ENCODE results near the gene ZNF526. TPM values are rescaled to one million over a fixed set of nuclear protein-coding genes. Genes with fewer than 3 reads are reported as not detected.

Gene ZNF526
- total and polyA plus RNA-seq, 5 experiments from 2014 or later = 3.9 to 20.1 (median 8.1) TPM

DNA sequence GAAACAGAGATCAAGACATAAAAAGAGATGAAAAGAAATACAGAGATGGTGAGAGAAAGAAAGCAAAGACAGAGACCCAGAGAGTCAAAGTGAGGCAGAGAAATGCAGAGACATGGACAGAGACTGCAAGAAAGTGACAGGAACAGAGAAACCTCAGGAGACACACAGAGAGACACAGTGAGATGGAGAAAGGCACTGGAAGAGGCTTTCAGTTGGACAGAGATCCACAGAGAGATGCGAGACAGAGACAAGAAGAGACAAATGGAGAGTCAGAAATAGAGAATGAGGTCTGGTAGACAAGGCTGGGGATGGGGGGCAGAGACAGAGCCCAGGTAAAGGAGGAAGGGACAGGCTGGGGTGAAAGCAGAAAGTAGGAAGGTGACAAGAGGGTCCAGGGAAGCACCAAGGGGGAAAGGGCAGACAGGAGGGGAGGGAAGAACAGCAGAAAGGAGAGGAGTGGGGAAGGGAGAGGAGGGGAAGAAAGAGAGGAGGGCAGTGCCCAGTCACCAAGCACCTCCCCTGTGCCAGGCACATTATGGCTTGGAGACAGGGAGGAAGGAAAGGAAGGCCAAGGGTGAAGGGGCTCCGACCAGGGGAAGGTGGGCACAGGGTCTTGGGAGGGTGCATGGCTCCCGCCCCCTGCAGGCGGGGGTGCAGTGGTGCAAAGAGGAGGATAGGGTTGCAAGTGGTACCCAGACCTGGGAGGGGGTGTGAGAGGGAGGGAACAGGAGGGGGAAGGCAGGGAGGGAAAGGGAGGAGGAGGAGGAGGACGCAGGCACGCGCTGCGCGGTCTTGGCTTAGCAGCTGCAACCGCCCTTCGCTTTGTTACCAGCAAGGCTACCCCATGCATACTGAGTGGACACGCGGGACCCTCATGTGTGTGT, 41.1 kb upstream of the ZNF526 start:
- ATAC-seq = no peak
- DNase-seq = peak in 1 of 10 donors; percentile 30
- no peak overlapping the region for H3K4me3 Mint-ChIP-seq
- peaks cover 14 to 25% (median 22%) of the 10 kb centered on the region in 5 donors for H3K27me3 Mint-ChIP-seq
- no peak overlapping the region for H3K27ac Mint-ChIP-seq
- peaks cover 21 to 36% (median 27%) of the 10 kb centered on the region in 4 donors for H3K4me1 Mint-ChIP-seq
- H3K36me3 Mint-ChIP-seq = no peaks in the 10 kb centered on the region
- H3K9me3 Mint-ChIP-seq = no peaks in the 10 kb centered on the region
- POLR2A ChIA-PET = no interaction called here

DNA sequence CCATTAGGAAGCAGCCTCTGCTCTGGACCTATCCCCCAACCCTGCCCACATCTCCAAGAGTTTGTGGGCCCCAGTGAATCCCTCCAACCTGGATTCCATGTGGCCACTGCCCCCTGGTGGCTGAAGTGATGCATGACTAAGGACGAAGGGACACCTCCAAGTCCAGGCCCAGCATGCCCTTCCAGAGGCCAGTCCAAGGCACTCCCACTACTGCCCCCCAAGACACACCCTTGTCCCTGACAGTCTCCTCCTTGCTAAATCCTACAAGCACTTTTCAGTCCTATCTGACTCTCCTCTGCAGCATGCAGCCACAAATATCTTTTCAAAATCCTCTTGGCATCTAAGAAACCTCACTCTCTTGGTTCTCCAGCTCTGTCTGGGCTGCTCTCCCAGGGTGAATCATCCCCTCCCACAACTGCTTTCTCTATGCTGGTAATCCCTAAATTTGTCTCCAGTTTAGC, 35.7 kb upstream of the ZNF526 start:
- ATAC-seq (peak; percentile 49 to 86), DNase-seq (peak; percentile 30 to 82 (median 60))
- peak overlapping the region in 8 of 10 donors; percentile 15 to 85 (median 56) for H3K27ac Mint-ChIP-seq
- peak overlapping the region in 6 of 10 donors; percentile 7 to 68 (median 48) for H3K4me3 Mint-ChIP-seq
- H3K9me3 Mint-ChIP-seq = no peaks in the 10 kb centered on the region
- H3K4me1 Mint-ChIP-seq = peaks cover 29 to 55% (median 45%) of the 10 kb centered on the region in 4 donors
- H3K36me3 Mint-ChIP-seq = no peaks in the 10 kb centered on the region
- POLR2A ChIA-PET = interaction anchor here (0.7 to 2.0 kb wide), 5 partner anchors 15 to 53 kb away, joined by 3 to 8 read pairs (median 5); no protein-coding TSS in a partner anchor
- H3K27me3 Mint-ChIP-seq = peaks cover 0 to 7% (median 2%) of the 10 kb centered on the region in 5 donors

DNA sequence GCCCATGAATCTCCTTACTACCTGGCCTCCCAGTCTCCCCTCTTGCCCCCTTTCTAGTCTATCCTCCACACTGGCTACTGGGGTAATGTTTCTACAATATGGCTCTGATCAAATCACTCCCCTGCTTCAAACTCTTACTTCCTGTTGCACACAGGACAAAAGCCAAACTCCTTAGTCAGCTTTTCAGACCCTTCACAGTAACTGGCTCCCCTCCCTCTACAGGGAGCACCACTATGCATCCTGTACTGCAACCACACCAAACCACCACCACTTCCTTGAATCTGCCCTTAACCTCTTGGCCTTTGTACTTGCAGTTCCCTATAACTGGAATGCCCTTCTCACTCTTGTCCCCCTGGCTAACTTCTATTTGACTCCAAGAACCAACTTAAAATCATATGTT, 34.8 kb upstream of the ZNF526 start:
- H3K9me3 Mint-ChIP-seq = no peaks in the 10 kb centered on the region
- peaks cover 31 to 54% (median 49%) of the 10 kb centered on the region in 4 donors for H3K4me1 Mint-ChIP-seq
- no peaks in the 10 kb centered on the region for H3K36me3 Mint-ChIP-seq
- H3K27me3 Mint-ChIP-seq = peaks cover 0 to 2% (median 0%) of the 10 kb centered on the region in 5 donors
- ATAC-seq = peak; percentile 64 to 89
- H3K4me3 Mint-ChIP-seq = peak overlapping the region in 9 of 10 donors; percentile 24 to 68 (median 32)
- H3K27ac Mint-ChIP-seq = peak overlapping the region in 5 of 10 donors; percentile 7 to 63 (median 34)
- DNase-seq = peak in 3 of 10 donors; percentile 30 to 43 (median 39)
- POLR2A ChIA-PET = interaction anchor here (0.9 to 2.0 kb wide), 5 partner anchors 14 to 58 kb away, joined by 3 to 8 read pairs (median 5); no protein-coding TSS in a partner anchor

DNA sequence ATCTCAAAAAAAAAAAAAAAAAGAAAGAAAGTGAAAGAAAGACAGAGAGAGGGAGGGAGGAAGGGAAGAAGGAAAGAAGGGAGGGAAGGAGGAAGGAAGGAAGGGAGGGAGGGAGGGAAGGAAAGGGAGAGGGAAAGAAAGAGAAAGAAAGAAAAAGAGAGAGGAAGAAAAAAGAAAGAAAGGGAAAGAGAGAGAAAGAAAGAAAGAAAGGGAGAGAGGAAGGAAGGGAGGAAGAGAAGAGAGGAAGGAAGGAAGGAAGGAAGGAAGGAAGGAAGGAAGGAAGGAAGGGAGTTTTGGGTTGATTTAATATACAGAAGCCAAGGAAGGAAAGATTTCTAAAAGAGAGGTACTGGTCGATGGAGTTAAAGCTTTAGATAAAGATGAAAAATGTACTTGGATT, 31.4 kb upstream of the ZNF526 start:
- peaks cover 0 to 5% (median 0%) of the 10 kb centered on the region in 3 donors for H3K36me3 Mint-ChIP-seq
- POLR2A ChIA-PET = interaction anchor here (0.6 to 1.6 kb wide), 5 partner anchors 9 to 55 kb away, joined by 3 to 6 read pairs (median 5); no protein-coding TSS in a partner anchor
- peaks cover 0 to 2% (median 0%) of the 10 kb centered on the region in 9 donors for H3K9me3 Mint-ChIP-seq
- H3K27me3 Mint-ChIP-seq = no peaks in the 10 kb centered on the region
- ATAC-seq = no peak
- H3K27ac Mint-ChIP-seq = peak overlapping the region in 1 of 10 donors; percentile 49
- H3K4me3 Mint-ChIP-seq = no peak overlapping the region
- peaks cover 27 to 61% (median 59%) of the 10 kb centered on the region in 4 donors for H3K4me1 Mint-ChIP-seq
- DNase-seq = no peak

DNA sequence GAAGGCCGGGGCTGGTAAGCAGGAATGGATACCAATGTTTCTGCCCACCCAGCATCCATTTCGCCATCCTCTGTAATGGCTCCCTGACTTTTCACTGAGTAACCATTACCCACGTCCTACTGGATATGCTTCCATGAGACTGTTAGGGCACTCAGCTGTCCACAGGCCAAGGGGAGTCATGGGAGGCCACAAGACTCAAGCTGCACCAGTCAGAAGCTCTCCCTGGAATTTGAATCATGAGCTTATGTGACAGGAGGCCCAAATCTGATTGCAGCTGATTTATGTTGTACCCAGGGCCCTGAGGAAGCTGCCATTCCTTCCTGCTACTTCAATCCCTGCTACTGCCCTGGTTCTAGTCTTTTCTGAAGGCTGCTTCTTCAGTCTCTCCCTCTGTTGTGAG, 31.0 kb upstream of the ZNF526 start:
- Mint-ChIP-seq H3K4me1 (peaks cover 29 to 63% (median 60%) of the 10 kb centered on the region in 4 donors), H3K4me3 (no peak overlapping the region), H3K36me3 (peaks cover 0 to 7% (median 0%) of the 10 kb centered on the region in 3 donors)

DNA sequence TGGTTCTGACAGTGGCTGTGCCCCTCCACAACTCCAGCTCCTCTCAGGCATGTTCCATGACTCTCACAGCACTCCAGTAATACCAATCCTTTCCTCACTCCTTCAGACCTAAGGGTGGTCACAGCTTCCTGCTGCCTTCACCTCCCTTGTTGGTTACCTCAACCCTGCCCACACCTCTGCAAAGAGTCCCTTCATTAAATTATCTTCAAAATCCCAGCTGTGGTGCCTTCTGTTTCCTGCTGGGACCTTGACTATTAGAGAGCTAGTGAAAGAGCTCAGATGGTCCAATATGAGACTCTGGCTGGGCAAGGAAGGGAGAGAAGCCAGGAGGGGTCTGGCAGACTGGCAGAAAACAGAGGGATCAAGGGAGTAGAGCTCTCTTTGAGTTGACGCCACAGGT, 28.8 kb upstream of the ZNF526 start:
- POLR2A ChIA-PET = no interaction called here
- DNase-seq (no peak), ATAC-seq (peak in 1 of 2 donors; percentile 24)
- Mint-ChIP-seq H3K27me3 (no peaks in the 10 kb centered on the region), H3K4me1 (peaks cover 21 to 53% (median 49%) of the 10 kb centered on the region in 4 donors), H3K4me3 (no peak overlapping the region), H3K27ac (peak overlapping the region in 2 of 10 donors; percentile 46 to 58), H3K36me3 (peaks cover 0 to 8% (median 3%) of the 10 kb centered on the region in 3 donors), H3K9me3 (peaks cover 0 to 2% (median 0%) of the 10 kb centered on the region in 9 donors)

More for the DNA sequence above, 31.0 kb upstream of the ZNF526 start:
- peaks cover 0 to 2% (median 0%) of the 10 kb centered on the region in 9 donors for H3K9me3 Mint-ChIP-seq
- H3K27me3 Mint-ChIP-seq = no peaks in the 10 kb centered on the region
- POLR2A ChIA-PET = interaction anchor here (0.6 to 1.6 kb wide), 4 partner anchors 8 to 55 kb away, joined by 3 to 6 read pairs (median 5); no protein-coding TSS in a partner anchor
- H3K27ac Mint-ChIP-seq = no peak overlapping the region
- no peak for DNase-seq
- ATAC-seq = no peak

DNA sequence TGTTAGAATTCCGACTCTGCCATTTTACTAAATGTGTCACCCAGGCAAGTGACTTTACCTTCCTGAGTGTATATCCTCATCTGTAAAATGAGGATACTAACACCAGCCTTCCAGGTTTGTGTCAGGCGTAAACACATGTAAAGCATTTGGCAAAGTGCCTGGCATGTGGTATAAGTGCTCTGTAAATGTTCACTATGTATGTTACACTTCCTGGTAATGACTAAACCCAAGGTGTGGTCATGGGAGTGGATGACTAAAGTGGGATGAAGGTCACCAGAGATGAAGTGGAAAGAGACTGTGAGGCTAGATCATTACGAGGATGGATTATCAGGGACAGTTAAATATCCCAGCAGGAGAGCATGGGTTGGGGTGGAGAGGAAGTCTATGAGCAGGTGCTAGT, 28.3 kb upstream of the ZNF526 start:
- Mint-ChIP-seq H3K4me3 (peak overlapping the region in 1 of 10 donors; percentile 20), H3K9me3 (peaks cover 0 to 2% (median 0%) of the 10 kb centered on the region in 9 donors), H3K27ac (peak overlapping the region in 2 of 10 donors; percentile 4 to 21), H3K27me3 (no peaks in the 10 kb centered on the region), H3K4me1 (peaks cover 26 to 58% (median 51%) of the 10 kb centered on the region in 4 donors), H3K36me3 (peaks cover 0 to 8% (median 8%) of the 10 kb centered on the region in 3 donors)
- no peak for ATAC-seq
- POLR2A ChIA-PET = no interaction called here
- DNase-seq = no peak

DNA sequence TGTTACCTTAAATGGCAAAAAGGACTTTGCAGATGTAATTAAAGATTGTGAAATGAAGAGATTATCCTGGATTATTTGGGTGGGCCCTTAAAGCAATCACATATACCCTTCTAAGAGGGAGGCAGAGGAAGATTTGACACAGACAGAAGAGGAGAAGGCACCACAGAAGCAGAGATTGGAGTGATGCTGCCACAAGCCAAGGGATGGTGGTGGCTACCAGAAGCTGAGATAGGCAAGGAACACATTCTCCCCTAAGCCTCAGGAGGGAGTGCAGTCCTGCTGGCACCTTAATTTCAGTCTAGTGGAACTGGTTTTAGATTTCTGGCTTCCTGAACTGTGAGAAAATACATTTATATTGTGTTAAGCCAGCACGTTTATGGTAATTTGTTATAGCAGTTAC, 26.8 kb upstream of the ZNF526 start:
- Mint-ChIP-seq H3K4me3 (no peak overlapping the region), H3K27me3 (no peaks in the 10 kb centered on the region), H3K9me3 (peaks cover 0 to 2% (median 0%) of the 10 kb centered on the region in 9 donors), H3K36me3 (peaks cover 0 to 19% (median 8%) of the 10 kb centered on the region in 3 donors), H3K27ac (no peak overlapping the region), H3K4me1 (peaks cover 30 to 68% (median 62%) of the 10 kb centered on the region in 4 donors)
- DNase-seq = no peak
- no peak for ATAC-seq
- POLR2A ChIA-PET = no interaction called here

DNA sequence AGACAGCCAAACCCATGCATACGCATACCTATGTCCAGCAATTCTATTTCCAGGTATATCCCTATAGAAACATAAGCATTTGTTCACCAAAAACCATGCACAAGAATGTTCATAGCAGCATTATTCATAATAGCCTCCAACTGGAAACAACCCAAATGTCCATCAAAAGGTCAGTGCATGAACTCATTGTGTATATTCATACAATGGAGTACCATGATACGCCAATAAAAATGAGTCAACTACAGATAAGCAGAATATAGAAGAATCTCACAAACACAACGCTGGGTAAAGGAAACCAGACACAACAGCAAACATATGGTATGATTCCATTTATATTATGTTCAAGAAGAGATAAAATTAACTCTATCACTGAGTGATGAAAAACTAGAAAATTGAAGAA, 26.4 kb upstream of the ZNF526 start:
- H3K4me1 Mint-ChIP-seq = peaks cover 33 to 69% (median 65%) of the 10 kb centered on the region in 4 donors
- H3K27me3 Mint-ChIP-seq = no peaks in the 10 kb centered on the region
- no peak for ATAC-seq
- H3K27ac Mint-ChIP-seq = no peak overlapping the region
- DNase-seq = no peak
- peaks cover 0 to 2% (median 0%) of the 10 kb centered on the region in 9 donors for H3K9me3 Mint-ChIP-seq
- POLR2A ChIA-PET = no interaction called here
- peaks cover 0 to 19% (median 9%) of the 10 kb centered on the region in 3 donors for H3K36me3 Mint-ChIP-seq
- peak overlapping the region in 3 of 10 donors; percentile 35 to 78 (median 44) for H3K4me3 Mint-ChIP-seq

DNA sequence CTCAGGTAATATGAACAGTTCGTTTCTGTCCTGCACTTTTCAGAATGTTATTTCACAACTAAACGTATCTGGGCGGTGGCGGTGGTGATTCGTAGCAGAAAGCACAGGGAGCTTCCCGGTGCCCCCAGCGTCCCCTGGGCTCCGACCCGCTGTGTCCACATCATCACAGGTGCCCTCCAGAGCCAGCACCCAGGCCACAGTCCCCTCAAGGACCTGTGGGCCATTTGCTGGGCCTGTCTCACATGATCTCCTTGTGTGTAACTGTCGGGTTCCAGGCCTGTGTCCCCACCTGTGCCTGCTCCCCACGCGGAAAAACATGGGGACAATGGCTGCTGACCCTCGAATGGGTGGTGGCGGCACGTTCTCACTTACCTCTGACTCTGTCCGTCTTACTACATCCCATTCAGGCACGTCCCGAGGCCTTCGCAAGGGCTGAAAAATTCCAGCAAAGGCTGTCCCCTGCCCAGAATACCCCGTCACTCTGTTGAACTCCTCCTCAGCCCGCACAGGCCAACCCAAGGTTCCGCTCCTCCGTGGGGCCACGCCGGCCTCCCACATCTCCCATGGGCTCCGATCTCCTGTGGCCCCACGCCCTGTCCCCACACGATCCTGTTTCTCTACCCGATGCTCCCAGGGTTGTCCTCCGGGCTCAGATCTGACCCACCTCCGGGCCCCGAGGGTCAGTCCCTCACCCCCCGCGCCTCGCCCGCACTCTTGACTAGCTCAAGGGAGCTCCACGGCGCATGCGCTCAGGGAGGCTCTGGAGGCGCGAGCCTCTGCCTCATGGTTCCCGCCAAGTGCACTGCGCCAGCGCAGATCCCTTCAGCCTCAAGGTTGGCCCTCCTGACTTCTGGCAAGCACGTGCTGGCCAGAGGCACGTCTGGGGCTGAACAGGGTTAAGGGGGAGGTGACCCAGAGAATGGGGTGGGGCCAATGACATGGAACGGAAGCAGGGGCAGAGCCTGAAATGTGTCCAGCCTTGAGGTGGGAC, 23.8 kb upstream of the ZNF526 start:
- Mint-ChIP-seq H3K4me3 (peak overlapping the region in 1 of 10 donors; percentile 28), H3K36me3 (peaks cover 0 to 26% (median 14%) of the 10 kb centered on the region in 3 donors), H3K9me3 (peaks cover 0 to 2% (median 0%) of the 10 kb centered on the region in 9 donors), H3K27me3 (no peaks in the 10 kb centered on the region), H3K4me1 (peaks cover 46 to 78% (median 75%) of the 10 kb centered on the region in 4 donors), H3K27ac (peak overlapping the region in 1 of 10 donors; percentile 31)
- POLR2A ChIA-PET = interaction anchor here (1.9 kb wide), 1 partner anchor 24 kb away, joined by 4 read pairs; the partner anchor contains the start of gene ZNF526
- ATAC-seq (no peak), DNase-seq (no peak)

DNA sequence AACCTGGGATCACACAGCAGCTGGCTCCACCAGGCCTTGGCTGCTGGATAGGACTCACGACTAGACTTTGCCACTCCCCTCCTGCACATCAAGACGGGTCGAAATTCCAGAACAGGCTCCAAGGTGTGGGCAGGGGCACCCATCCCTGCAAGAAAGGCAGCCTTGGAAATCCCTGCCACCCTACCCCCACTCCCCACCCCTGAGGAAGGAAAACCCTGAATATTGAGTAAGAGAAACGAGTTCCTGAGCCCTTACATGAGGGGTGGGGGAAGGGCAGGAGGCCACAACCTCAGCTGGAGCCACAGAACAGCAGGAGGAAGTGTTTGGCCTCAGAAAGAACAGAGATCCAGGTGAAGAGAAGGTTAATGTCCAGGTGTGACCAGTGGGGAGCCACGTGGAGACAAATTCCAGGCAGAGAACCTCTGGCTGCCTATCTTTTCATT, 22.7 kb upstream of the ZNF526 start:
- POLR2A ChIA-PET = interaction anchor here (0.7 to 6.1 kb wide), 8 partner anchors 8 to 73 kb away, joined by 3 to 62 read pairs (median 5); partner anchors contain the start of genes DEDD2, POU2F2 and ZNF526
- H3K36me3 Mint-ChIP-seq = peaks cover 0 to 32% (median 14%) of the 10 kb centered on the region in 3 donors
- H3K27me3 Mint-ChIP-seq = no peaks in the 10 kb centered on the region
- peaks cover 49 to 80% (median 75%) of the 10 kb centered on the region in 4 donors for H3K4me1 Mint-ChIP-seq
- DNase-seq = no peak
- ATAC-seq = no peak
- peak overlapping the region in 9 of 10 donors; percentile 36 to 73 (median 59) for H3K4me3 Mint-ChIP-seq
- H3K27ac Mint-ChIP-seq = peak overlapping the region in 5 of 10 donors; percentile 43 to 72 (median 69)
- peaks cover 0 to 2% (median 0%) of the 10 kb centered on the region in 9 donors for H3K9me3 Mint-ChIP-seq
